Pancreas (tissue), 10 donors: ENCODE results near the gene RTN3. TPM values are rescaled to one million over a fixed set of nuclear protein-coding genes. Genes with fewer than 3 reads are reported as not detected.

Source experiments
- ATAC-seq, 4 donors: fragments of 200-7000 bp; cut with Tn5 transposase; one replicate each; pipeline versions ENCODE4 v1.8.0 to v1.9.1; 2020; ENCODE audit warnings: mild to moderate bottlenecking in 4 of 4, moderate library complexity in 4 of 4
- DNase-seq, 6 donors: peaks; one replicate each; pipeline ENCODE4 v3.0.0-alpha.2; 2020
- FAIRE-seq: peaks from 2 replicates; lab custom pipeline; 2012; peaks lifted over from hg19 to GRCh38; lab: Jason Lieb, UNC
- H3K27ac ChIP-seq, 4 donors: fragments of 200-600 bp; sonication (generic); 1 replicate in 3 of 4; 2 replicates in 1 of 4; pipeline versions ENCODE4 v1.5.0 to v1.8.0; 2020
- H3K27me3 ChIP-seq, 4 donors: fragments of 200-600 bp; one replicate each; pipeline ENCODE4 v1.8.0; 2021
- H3K36me3 ChIP-seq, 3 donors: fragments of 200-600 bp; sonication (generic) in 1 of 3; one replicate each; pipeline versions ENCODE4 v1.5.0 to v1.8.0; 2020 to 2021
- H3K4me1 ChIP-seq, 3 donors: fragments of 200-600 bp; one replicate each; pipeline ENCODE4 v1.8.0; 2021
- H3K4me3 ChIP-seq, 4 donors: fragments of 200-600 bp; sonication (generic) in 2 of 4; one replicate each; pipeline versions ENCODE4 v1.5.0 to v1.8.0; 2020 to 2021
- H3K9me3 ChIP-seq, 4 donors: fragments of 200-600 bp; one replicate each; pipeline ENCODE4 v1.8.0; 2021
- CTCF ChIP-seq, 4 donors: fragments of 200-600 bp; sonication (generic) in 3 of 4; IDR thresholded peaks; one replicate each; pipeline versions ENCODE4 v1.5.0 to v1.8.0; 2021; ENCODE audit warnings: antibody characterized with exemption in 4 of 4
- WGBS, 2 donors: extraction: QIAGEN DNeasy Blood & Tissue Kit; methylation state at CpG; one replicate each; pipeline ENCODE4 v1.1.7; 2013; 5-methylcytosine and 5-hydroxymethylcytosine counted together
- intact Hi-C, 3 donors: fragments of 100-400 bp; cut with DNase I; formaldehyde crosslinking; loops; one replicate each; pipeline versions ENCODE4 v1.11.1 to v1.14.2; 2022
- polyA plus RNA-seq, 2 donors: library from polyadenylated mRNA; stranded (reverse); fragments of 200-250 nt; gene quantifications; one replicate each; pipeline ENCODE4 v1.2.3, GENCODE V29; 2013
- total RNA-seq, 6 donors: library from RNA; stranded (reverse); fragmentation: NEBNext Ultra II Directional in 4 of 6; extraction: Animal tissue kit (Norgen Biotek cat#: 25700) in 4 of 6; gene quantifications; one replicate each; pipeline versions ENCODE4 v1.2.1 to v1.2.4, GENCODE V29; 2021 to 2023
- donor health status: healthy with polysubstance abuse.
- donor health status: DM: no; HTN: no; CAD: no; lungs with moderate emphysema.
- donor health status: DM: no; HTN: no; CAD: no.
- donor health status: control.
- donor health status: control.
- donor health status: Bipolar disorder and iron deficiency.
- donor health status: DM: yes; HTN: yes; CAD: no.
- donor health status: DM: no; HTN: no; CAD: no.
- donor health status: DM: no; HTN: no; CAD: no.
- donor health status: DM: yes; HTN: yes; CAD: no.

Gene RTN3
- total and polyA plus RNA-seq, 8 donors: 40.2 to 79.6 (median 63.9) TPM

- peak in 2 of 6 donors; percentile 1 to 17 for DNase-seq
- intact Hi-C loops: no loop called here
- FAIRE-seq: no peak
- 33 to 40% methylated on average over 6 of the region's 6 CpGs for WGBS, 2 donors
- Histone ChIP-seq H3K4me3 (no peak overlapping the region), H3K27me3 (no peaks in the 10 kb centered on the region), H3K4me1 (no peaks in the 10 kb centered on the region), H3K9me3 (no peaks in the 10 kb centered on the region), H3K36me3 (no peaks in the 10 kb centered on the region), H3K27ac (peak overlapping the region in 1 of 4 donors; percentile 22)
- TF ChIP-seq CTCF (IDR thresholded peaks at IDR 0.05): no peak
- ATAC-seq: peak; percentile 67 to 89 (median 74)
Observed at GRCh38 chr11:63804259-63804658, 123.0 kb downstream of the RTN3 start.

- DNase-seq: peak in 1 of 6 donors; percentile 10
- TF ChIP-seq CTCF (IDR thresholded peaks at IDR 0.05): no peak
- FAIRE-seq: no peak
- H3K9me3 ChIP-seq: no peaks in the 10 kb centered on the region
- intact Hi-C loops: no loop called here
- 68 to 80% methylated on average over 9 of the region's 9 CpGs for WGBS, 2 donors
- ATAC-seq: peak in 3 of 4 donors; percentile 19 to 45 (median 38)
- no peaks in the 10 kb centered on the region for H3K27me3 ChIP-seq
- H3K4me1 ChIP-seq: no peaks in the 10 kb centered on the region
- no peaks in the 10 kb centered on the region for H3K36me3 ChIP-seq
- no peak overlapping the region for H3K27ac ChIP-seq
- H3K4me3 ChIP-seq: no peak overlapping the region
Observed at GRCh38 chr11:63805844-63806415, 124.6 kb downstream of the RTN3 start.

Other genes with a start within 250 kb of the RTN3 start
- gene PLAAT5, start 190.3 kb upstream of the RTN3 start, total RNA-seq: 10 to 100 TPM in 2 of 6 donors, 1 to 10 TPM in 4; 4.6 to 11.0 (median 9.2) TPM
- 1 to 10 TPM; 1.6 to 3.7 TPM for gene PLAAT5, start 190.3 kb upstream of the RTN3 start, polyA plus RNA-seq
- 1 to 10 TPM in 2 of 6 donors, under 1 TPM in 2, not detected in 2; 0.13 to 1.4 (median 0.79) TPM for gene LGALS12, start 175.4 kb upstream of the RTN3 start, total RNA-seq
- 1 to 10 TPM in 1 of 2 donors, under 1 TPM in 1; 0.21 to 2.1 TPM for gene LGALS12, start 175.4 kb upstream of the RTN3 start, polyA plus RNA-seq
- gene PLAAT4, start 144.7 kb upstream of the RTN3 start, total RNA-seq: 10 to 100 TPM in 2 of 6 donors, 1 to 10 TPM in 4; 3.3 to 32.4 (median 5.7) TPM
- gene PLAAT4, start 144.7 kb upstream of the RTN3 start, polyA plus RNA-seq: 10 to 100 TPM; 13.5 to 16.2 TPM
- gene PLAAT2, start 118.1 kb upstream of the RTN3 start, total RNA-seq: not detected
- gene PLAAT2, start 118.1 kb upstream of the RTN3 start, polyA plus RNA-seq: under 1 TPM in 1 of 2 donors, not detected in 1; 0.26 TPM
- gene PLAAT3, start 67.1 kb upstream of the RTN3 start, total RNA-seq: 10 to 100 TPM; 15.2 to 36.0 (median 19.1) TPM
- 10 to 100 TPM; 26.7 to 30.6 TPM for gene PLAAT3, start 67.1 kb upstream of the RTN3 start, polyA plus RNA-seq
- gene ATL3, start 10.1 kb upstream of the RTN3 start, total RNA-seq: 10 to 100 TPM; 23.5 to 40.7 (median 29.4) TPM
- 1 to 10 TPM; 6.1 to 6.9 TPM for gene ATL3, start 10.1 kb upstream of the RTN3 start, polyA plus RNA-seq
- gene ZFTA, start 87.3 kb downstream of the RTN3 start, total RNA-seq: 10 to 100 TPM in 1 of 6 donors, 1 to 10 TPM in 5; 4.3 to 11.3 (median 6.2) TPM
- gene ZFTA, start 87.3 kb downstream of the RTN3 start, polyA plus RNA-seq: 10 to 100 TPM in 1 of 2 donors, 1 to 10 TPM in 1; 7.0 to 10.0 TPM
- gene SPINDOC, start 132.0 kb downstream of the RTN3 start, total RNA-seq: 1 to 10 TPM; 2.5 to 7.8 (median 4.3) TPM
- 1 to 10 TPM; 8.0 to 8.3 TPM for gene SPINDOC, start 132.0 kb downstream of the RTN3 start, polyA plus RNA-seq
- gene MARK2, start 157.6 kb downstream of the RTN3 start, total RNA-seq: 10 to 100 TPM; 19.0 to 30.8 (median 21.5) TPM
- gene MARK2, start 157.6 kb downstream of the RTN3 start, polyA plus RNA-seq: 10 to 100 TPM; 11.7 to 21.0 TPM
- under 1 TPM; 0.37 to 0.79 (median 0.50) TPM for gene RCOR2, start 235.7 kb downstream of the RTN3 start, total RNA-seq
- 1 to 10 TPM; 1.2 to 1.9 TPM for gene RCOR2, start 235.7 kb downstream of the RTN3 start, polyA plus RNA-seq